Measurements from ENCODE around the gene COMTD1. TPM values are rescaled to one million over a fixed set of nuclear protein-coding genes. Genes with fewer than 3 reads are reported as not detected.

Gene COMTD1
- polyA plus RNA-seq, 1 of the 3 experiments (the other 2 are of a cell fraction): 7.6 TPM

DNA sequence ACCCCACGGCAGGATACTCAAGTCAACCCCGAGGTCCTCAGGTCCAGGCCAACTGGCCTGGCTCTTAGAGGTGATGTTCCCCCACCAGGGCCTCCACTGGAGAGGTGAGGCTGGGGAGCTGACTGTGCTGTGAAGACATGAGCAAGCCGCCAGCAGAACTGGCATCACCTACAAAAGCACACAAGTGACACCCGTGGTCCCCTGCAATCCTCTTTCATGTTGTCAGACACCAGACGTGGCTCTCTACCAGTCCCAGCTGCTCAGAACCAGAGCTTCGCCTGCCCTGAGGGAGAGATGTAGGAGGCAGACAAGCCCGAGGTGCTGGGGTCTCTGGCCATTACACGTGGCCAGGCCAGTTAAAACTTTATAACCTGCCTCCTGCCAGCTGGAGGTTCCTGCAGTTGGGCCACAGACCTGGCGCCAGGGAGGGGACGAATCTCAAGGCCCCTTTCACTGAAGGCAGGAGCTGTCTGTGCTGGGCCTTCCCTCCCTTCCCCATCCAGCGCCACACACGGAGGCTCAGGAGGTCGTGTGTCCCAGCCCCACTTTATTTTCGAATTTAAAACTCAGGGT is 2.2 kb downstream of the COMTD1 start (continued):
- TF ChIP-seq, protein P1, sequence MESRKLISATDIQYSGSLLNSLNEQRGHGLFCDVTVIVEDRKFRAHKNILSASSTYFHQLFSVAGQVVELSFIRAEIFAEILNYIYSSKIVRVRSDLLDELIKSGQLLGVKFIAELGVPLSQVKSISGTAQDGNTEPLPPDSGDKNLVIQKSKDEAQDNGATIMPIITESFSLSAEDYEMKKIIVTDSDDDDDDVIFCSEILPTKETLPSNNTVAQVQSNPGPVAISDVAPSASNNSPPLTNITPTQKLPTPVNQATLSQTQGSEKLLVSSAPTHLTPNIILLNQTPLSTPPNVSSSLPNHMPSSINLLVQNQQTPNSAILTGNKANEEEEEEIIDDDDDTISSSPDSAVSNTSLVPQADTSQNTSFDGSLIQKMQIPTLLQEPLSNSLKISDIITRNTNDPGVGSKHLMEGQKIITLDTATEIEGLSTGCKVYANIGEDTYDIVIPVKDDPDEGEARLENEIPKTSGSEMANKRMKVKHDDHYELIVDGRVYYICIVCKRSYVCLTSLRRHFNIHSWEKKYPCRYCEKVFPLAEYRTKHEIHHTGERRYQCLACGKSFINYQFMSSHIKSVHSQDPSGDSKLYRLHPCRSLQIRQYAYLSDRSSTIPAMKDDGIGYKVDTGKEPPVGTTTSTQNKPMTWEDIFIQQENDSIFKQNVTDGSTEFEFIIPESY (IDR thresholded peaks at IDR 0.05; ENCODE audit: borderline replicate concordance, low read depth): no peak
- TF ChIP-seq TEAD4 (IDR thresholded peaks at IDR 0.05; ENCODE audit: borderline replicate concordance, insufficient read depth) (no peak), IRF3 (IDR thresholded peaks at IDR 0.05; ENCODE audit: low read depth, low read length) (no peak), TAF1 (IDR thresholded peaks at IDR 0.05; ENCODE audit: borderline replicate concordance, low read depth, low read length) (no peak)

GRCh38 chr10:75231672-75232581 is 3.8 kb downstream of the COMTD1 start:
- WGBS (ENCODE audit: low lambda C conversion rate): 92% methylated on average over 4 of the region's 4 CpGs
- Histone ChIP-seq H3K27ac (ENCODE audit: low read depth in 2 of 2, low read length in 1 of 2) (no peak overlapping the region), H3K9me3 (no peaks in the 10 kb centered on the region), H3K36me3 (replicated peaks in 1 of 2; ENCODE audit: control insufficient read depth in 1 of 2, insufficient read depth in 2 of 2, low read length in 1 of 2) (peaks cover 32 to 43% of the 10 kb centered on the region in 2 experiments), H4K20me1 (ENCODE audit: insufficient read depth) (peaks cover 35% of the 10 kb centered on the region), H3K4me3 (ENCODE audit: low read depth in 2 of 2, low read length in 1 of 2) (no peak overlapping the region), H3K4me2 (no peak overlapping the region), H2AFZ (ENCODE audit: low read depth) (no peak overlapping the region), H3K9ac (no peak overlapping the region), H3F3A (replicated peaks; ENCODE audit: insufficient read depth) (peaks cover 53% of the 10 kb centered on the region), H3K4me1 (ENCODE audit: control insufficient read depth in 1 of 2, insufficient read depth in 2 of 2, low read depth in 1 of 2, low read length in 1 of 2) (peaks cover 12 to 27% of the 10 kb centered on the region in 2 experiments; a peak in 3 of 4 replicates), H3K9me2 (no peaks in the 10 kb centered on the region), H3K79me2 (ENCODE audit: insufficient read depth) (peaks cover 37% of the 10 kb centered on the region), H3K27me3 (ENCODE audit: insufficient read depth) (no peaks in the 10 kb centered on the region)
- no peak for DNase-seq
- ChIA-PET POLR2A (interaction anchor here (1.2 kb wide), 1 partner anchor 17 kb away, joined by 3 read pairs; no protein-coding TSS in a partner anchor), CTCF (interaction anchor here (1.5 to 2.8 kb wide), 11 partner anchors 11 to 988 kb away, joined by 3 to 36 read pairs (median 7); partner anchors contain the start of genes SAMD8 and VDAC2)
- no peak for TF ChIP-seq CTCF (IDR thresholded peaks at IDR 0.05)
- TF ChIP-seq SMC3 (IDR thresholded peaks at IDR 0.05; ENCODE audit: low read depth, low read length): no peak
- TF ChIP-seq POLR2AphosphoS5 (IDR thresholded peaks at IDR 0.05; ENCODE audit: low read depth, low read length): peak; percentile 15; the same call in 1 of the 2 replicates

Measured in SK-N-SH (cell line).